Brain microvascular endothelial cell (primary cell): ENCODE measurements around the gene WASF2.

ENCODE experiments used
- DNase-seq: peaks from one replicate; pipeline ENCODE4 v3.0.0-alpha.2; 2020
- H3K27ac ChIP-seq: fragments of 250-450 bp; sonication (Bioruptor Pico); 2 replicates; pipeline ENCODE4 v1.5.1; 2020; ENCODE audit warnings: mild to moderate bottlenecking, moderate library complexity
- H3K27me3 ChIP-seq: fragments of 250-450 bp; sonication (Bioruptor Pico); replicated peaks from 2 replicates; pipeline ENCODE4 v1.5.1; 2020; ENCODE audit warnings: mild to moderate bottlenecking
- H3K36me3 ChIP-seq: fragments of 250-450 bp; sonication (Bioruptor Pico); replicated peaks from 2 replicates; pipeline ENCODE4 v1.5.1; 2020; ENCODE audit warnings: mild to moderate bottlenecking
- H3K4me3 ChIP-seq: 2 replicates; pipeline ENCODE4 v1.5.1; 2011; ENCODE audit warnings: low read depth, mild to moderate bottlenecking, control low read depth, low read length, moderate library complexity
- in situ Hi-C: cut with HindIII; loops from 2 replicates; pipeline ENCODE4 v1.10.0; 2017; ENCODE audit warnings: low sequenced_read_pairs, low pct_ligation_motif_present
- TF ChIP-seq, protein P1 (sequence below): IDR thresholded peaks from 2 replicates; pipeline ENCODE4 v1.5.1; 2011; ENCODE audit warnings: low read depth, mild to moderate bottlenecking, moderate library complexity, low read length, control low read depth, inconsistent platforms; ENCODE audit errors: missing control alignments

The WASF2 gene

DNA sequence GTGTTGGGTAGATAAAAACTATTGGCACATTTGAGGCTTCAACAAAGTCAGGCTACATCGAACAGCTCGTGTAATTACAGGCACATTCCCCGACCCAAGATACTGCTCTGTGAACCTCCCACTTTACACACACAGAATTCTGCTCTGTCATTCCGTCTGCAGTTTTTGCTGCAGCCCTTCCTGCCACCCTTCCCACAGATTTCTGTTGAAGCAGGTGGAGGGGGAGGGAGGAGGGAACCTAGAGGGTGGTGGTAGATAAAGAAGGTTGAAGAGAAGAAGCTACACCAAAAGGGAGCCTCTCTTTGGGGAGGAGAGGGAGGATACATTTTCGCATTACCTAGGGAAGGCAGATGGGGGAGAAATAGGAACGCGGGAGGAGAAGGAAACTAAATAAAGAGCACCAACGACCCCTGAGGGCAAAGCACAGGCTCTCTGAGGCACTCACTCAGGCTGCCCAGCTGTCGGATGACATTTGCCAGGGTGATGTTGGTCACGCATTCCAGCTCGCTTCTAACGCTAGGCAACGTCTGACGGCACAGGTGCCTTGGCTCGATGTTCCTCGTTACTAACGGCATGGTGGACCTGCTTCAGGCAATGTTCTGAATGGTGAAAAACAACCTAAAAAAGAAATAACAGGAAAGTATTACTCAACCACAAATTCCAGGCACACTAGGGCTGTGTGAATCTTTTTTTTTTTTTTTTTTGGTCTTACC is 61.5 kb downstream of the WASF2 start:
- Histone ChIP-seq H3K27ac (no peak overlapping the region), H3K4me3 (no peak overlapping the region), H3K36me3 (peaks cover 15% of the 10 kb centered on the region), H3K27me3 (no peaks in the 10 kb centered on the region)
- TF ChIP-seq, protein P1, sequence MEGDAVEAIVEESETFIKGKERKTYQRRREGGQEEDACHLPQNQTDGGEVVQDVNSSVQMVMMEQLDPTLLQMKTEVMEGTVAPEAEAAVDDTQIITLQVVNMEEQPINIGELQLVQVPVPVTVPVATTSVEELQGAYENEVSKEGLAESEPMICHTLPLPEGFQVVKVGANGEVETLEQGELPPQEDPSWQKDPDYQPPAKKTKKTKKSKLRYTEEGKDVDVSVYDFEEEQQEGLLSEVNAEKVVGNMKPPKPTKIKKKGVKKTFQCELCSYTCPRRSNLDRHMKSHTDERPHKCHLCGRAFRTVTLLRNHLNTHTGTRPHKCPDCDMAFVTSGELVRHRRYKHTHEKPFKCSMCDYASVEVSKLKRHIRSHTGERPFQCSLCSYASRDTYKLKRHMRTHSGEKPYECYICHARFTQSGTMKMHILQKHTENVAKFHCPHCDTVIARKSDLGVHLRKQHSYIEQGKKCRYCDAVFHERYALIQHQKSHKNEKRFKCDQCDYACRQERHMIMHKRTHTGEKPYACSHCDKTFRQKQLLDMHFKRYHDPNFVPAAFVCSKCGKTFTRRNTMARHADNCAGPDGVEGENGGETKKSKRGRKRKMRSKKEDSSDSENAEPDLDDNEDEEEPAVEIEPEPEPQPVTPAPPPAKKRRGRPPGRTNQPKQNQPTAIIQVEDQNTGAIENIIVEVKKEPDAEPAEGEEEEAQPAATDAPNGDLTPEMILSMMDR: no peak
- DNase-seq: no peak
- in situ Hi-C loops: no loop called here

DNA sequence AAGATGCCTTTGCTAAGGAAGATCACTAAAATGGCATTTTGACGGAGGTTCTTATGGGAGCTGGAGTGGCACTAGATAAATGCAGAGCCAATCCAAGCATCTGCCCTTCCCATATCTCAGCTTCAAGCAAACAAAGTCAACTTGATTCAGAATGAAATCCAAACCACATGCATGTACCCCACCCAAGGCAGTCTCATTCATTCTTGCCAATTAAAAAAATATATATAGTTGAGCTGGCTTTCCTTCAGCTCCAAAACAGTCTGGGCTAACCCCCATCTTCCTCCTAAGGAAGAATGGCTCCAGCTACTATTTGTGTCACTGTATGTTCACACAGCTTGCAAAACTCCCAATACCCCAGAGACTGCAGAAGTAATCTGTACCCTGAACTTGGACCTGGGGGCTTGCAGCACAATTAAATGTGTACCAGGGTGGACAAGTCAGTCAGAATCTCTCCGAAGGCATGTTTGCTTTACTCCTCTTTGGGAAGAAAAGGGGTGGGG is 62.1 kb downstream of the WASF2 start:
- Histone ChIP-seq H3K36me3 (peaks cover 15% of the 10 kb centered on the region), H3K4me3 (no peak overlapping the region), H3K27ac (no peak overlapping the region), H3K27me3 (no peaks in the 10 kb centered on the region)
- in situ Hi-C loops: no loop called here
- TF ChIP-seq, protein P1: no peak
- DNase-seq: no peak

DNA sequence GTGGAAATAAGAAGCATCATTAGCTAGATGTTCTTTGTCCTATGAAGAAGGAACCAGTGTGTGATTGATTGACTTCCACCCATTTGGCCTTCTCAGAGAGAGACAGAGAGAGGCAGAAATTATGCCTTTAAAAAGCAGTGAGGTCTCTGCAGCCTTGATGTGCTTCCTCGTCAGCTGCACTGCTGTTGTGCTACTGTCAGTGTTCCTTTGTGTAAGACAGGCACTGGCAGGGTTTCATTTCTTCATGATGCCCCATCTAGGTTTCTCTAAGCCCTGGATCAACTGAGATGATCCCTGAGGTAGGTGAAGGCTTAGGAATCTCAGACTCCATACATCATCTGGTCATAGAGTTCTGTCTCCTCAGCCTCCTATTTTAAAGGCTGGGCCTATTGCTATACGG is 62.6 kb downstream of the WASF2 start:
- in situ Hi-C loops: no loop called here
- no peak overlapping the region for H3K4me3 ChIP-seq
- DNase-seq: no peak
- H3K36me3 ChIP-seq: peaks cover 15% of the 10 kb centered on the region
- H3K27ac ChIP-seq: no peak overlapping the region
- TF ChIP-seq, protein P1: no peak
- H3K27me3 ChIP-seq: no peaks in the 10 kb centered on the region

DNA sequence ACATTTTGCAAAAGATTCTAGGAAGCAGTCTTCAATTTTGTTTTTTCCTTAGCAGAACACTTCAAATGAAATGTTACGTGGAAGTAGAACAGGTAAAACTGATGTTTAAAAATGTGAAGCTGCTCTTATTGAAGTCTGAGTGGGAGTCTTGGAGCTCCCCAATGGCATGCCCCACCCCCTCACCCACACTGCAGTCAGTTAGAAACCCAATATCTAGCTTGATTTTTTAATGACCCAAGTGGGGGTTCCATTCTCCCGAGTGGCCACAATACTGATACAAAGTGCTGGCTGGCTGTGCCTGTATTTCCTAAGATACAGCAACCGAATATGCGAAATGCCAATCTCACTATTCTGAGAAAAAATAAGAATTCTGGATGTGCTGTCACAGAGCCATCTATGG is 66.3 kb downstream of the WASF2 start:
- in situ Hi-C loops: loop anchor here (25.0 kb wide), 1 partner anchor 139 kb away; no protein-coding TSS in a partner anchor
- H3K4me3 ChIP-seq: no peak overlapping the region
- H3K27me3 ChIP-seq: no peaks in the 10 kb centered on the region
- H3K27ac ChIP-seq: no peak overlapping the region
- H3K36me3 ChIP-seq: peaks cover 15% of the 10 kb centered on the region
- no peak for DNase-seq
- TF ChIP-seq, protein P1: no peak

DNA sequence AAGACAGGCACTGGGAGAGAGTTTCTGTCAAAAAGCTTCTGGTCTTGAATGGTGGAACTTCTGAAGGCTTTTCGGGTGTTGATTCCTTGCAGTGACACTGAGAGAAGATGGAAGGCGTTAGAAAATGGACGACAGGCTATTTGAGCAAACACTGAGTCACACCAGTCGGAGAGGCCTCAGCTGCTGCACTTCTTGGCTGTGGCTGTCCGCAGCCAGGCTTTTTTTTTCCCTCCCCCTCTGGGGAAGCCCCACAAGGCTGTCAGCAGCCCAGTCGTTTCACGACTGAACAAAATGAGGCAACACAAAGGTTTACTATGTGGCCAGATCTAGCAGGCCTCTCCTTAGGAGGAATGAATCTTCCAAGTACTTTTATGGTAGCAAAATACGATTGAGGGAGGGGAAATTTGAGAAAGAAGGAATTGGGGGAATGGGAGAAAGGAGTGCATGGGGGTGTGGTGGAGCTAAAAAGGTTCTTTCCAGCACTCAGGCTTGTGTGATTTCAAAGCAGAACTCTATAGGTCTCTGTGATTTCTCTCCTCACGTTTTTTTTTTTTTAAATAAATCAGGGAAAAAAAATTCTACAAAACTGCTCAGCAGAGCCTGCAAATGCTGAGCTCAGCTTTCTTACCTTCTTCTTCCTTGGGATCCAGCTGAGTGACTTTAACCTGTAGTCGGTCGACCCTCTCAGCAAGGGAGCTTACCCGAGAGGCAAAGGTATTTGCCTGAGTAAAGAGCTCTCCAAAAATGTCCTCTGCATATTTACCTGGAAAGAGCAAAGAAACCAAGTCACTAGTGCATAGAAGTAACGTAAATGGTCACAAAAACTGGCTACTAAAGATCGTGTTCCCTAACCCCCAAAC is 71.4 kb downstream of the WASF2 start:
- Histone ChIP-seq H3K27me3 (no peaks in the 10 kb centered on the region), H3K4me3 (no peak overlapping the region), H3K36me3 (peaks cover 42% of the 10 kb centered on the region), H3K27ac (peak overlapping the region; percentile 81)
- TF ChIP-seq, protein P1: no peak
- DNase-seq: peak; percentile 94
- in situ Hi-C loops: loop anchor here (25.0 kb wide), 1 partner anchor 144 kb away; no protein-coding TSS in a partner anchor
